Measurements from ENCODE around the gene KRT77. TPM values are rescaled to one million over a fixed set of nuclear protein-coding genes. Genes with fewer than 3 reads are reported as not detected.

Gene KRT77
- total RNA-seq, 1 donor from 2014 or later: not detected

DNA sequence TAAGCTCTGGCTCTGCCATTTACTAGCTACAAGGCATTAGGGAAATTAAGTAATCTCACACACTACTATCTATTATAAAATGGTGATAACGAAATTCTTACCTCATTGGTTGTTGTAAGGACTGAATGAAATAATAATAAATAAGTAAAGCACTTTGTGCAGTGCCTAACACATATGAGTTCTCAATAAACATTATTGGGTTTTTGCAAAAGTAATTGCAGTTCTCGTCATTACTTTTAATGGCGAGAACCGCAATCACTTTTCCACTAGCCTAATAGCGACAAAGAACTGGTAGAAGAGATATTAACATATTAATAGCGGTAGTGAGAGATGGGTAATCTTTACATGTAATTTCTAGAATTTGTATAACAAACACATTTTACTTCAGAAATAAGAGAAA lies 9.2 kb downstream of the KRT77 start:
- no peak for DNase-seq (ENCODE audit: low spot score)
- ATAC-seq: no peak

GRCh38 chr12:52693261-52693660 lies 10.1 kb downstream of the KRT77 start:
- ATAC-seq: no peak
- no peak for DNase-seq (ENCODE audit: low spot score)

- no peak for ATAC-seq
- DNase-seq (ENCODE audit: low spot score): no peak
These were observed 11.1 kb downstream of the KRT77 start for GRCh38 chr12:52692254-52692653.

- ATAC-seq (no peak), DNase-seq (ENCODE audit: low spot score) (no peak)
These were observed 11.5 kb downstream of the KRT77 start for GRCh38 chr12:52691841-52692150.

- DNase-seq (ENCODE audit: low spot score) (no peak), ATAC-seq (peak; percentile 32)
These were observed 12.1 kb downstream of the KRT77 start for GRCh38 chr12:52691076-52691840.

DNA sequence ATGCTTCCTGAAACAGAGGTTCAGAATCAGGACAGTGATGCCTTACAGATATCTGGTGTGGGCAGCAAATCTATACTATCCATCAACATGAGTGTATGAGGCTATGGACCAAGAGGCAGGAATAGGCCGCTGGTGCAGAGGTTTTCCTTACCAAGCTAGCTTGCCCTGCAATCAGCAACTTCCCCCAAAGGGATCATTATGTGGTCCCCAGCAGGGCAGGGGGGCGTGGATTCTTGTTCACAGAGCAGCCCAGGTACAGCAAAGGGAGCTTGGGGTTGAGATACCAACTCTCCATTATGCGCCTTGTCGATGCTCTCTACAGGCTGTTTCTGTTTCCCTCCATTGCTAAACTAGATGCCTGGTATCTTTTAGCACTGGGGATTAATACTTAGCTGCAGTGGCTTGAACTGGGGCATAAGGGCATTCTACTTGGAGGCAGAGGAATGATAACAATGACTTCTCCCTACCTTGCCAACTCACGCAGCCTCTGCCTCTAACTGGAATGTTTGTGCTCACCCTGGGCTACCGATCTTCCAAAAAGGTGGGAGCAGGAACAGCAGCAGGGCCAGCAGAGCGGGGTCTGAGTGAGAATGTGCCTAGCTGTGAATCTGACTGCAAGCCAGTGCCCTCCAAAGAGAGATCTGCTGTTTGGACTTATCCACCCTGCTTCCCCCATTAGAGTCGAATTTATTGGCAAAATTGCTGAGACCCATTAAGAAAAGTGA lies 12.8 kb downstream of the KRT77 start:
- DNase-seq (ENCODE audit: low spot score) (no peak), ATAC-seq (no peak)

DNA sequence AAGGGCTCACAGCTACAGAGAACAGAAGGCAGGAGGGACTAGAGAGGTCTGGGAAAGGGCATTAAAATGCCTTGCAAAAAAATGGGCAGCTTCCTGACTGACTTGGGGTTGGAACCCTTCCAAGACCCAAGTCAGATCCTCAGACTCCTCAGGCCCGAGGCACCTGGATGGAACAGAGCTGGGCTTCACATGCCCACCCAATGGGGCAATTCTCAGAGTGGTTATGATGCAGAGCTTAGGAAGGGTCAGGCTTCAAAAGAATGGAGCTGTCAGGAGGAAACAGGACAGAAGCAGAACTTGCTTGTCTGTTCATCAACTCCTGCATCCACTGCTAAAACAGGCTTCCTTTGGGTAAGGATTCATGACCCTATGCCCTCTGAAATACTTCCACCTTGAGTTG lies 13.4 kb downstream of the KRT77 start:
- DNase-seq (ENCODE audit: low spot score): no peak

DNA sequence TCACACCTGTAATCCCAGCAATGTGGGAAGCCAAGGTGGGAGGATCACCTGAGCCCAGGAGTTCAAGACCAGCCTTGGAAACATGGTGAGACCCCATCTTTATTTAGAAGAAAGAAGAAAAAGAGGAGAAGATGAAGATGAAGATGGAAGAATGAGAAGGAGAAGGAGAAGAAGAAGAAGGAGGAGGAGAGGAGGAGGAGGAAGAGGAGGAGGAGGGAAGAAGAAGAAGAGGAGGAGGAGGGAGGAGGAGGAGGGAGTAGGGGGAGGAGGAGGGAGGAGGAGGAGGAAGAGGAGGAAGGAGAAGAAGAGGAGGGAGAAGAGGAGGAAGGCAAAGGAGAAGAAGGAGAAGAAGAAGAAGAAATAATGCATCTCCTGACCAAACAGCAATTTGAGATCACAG lies 14.1 kb downstream of the KRT77 start:
- no peak for ATAC-seq

More for the DNA sequence above, 13.4 kb downstream of the KRT77 start:
- no peak for ATAC-seq

GRCh38 chr12:52688481-52688880 lies 14.8 kb downstream of the KRT77 start:
- ATAC-seq (no peak), DNase-seq (ENCODE audit: low spot score) (no peak)

More for the DNA sequence above, 14.1 kb downstream of the KRT77 start:
- no peak for DNase-seq (ENCODE audit: low spot score)

DNA sequence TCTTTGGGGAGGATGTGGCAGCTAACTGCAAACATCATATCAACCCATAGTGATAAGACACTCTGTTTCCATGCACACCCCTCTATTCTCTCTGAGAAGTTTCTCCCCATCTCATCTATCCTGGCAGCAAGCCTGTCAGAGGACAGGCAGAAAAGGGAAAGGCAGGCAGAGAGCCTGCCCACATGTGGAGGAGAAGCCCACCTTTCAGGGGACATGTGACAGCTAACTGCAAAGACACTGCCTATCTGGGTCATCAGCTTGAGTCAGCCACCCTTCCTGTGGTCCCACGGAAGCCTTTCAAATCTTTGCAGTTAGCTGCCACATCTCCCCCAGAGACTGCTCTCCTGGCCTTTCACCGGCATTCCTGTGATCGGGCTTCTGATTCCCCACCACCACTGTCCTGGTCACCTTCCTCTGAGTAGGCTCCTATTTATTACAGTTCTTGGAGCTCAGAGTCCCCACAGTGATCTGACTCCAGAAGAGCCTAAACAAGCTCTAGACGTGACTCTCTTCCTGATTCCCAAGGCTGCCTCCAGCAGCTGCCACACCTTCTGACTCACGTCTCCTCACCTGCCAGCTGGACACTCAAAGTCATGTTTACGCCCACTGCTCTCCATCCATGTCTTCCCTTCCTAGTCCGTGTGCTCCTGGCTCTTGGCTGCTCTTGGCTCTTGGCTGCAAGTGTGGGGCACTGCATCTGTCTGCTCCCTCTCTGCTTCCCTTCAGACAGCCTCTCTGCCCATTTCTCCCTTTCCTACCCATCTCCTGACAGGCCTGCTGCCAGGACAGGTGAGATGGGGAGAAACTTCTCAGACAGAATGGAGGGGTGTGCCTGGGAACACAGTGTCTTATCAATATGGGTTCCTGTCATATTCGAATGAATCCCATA lies 15.6 kb downstream of the KRT77 start:
- DNase-seq (ENCODE audit: low spot score) (no peak), ATAC-seq (no peak)

GRCh38 chr12:52686756-52687487 lies 16.4 kb downstream of the KRT77 start:
- ATAC-seq (no peak), DNase-seq (ENCODE audit: low spot score) (no peak)

DNA sequence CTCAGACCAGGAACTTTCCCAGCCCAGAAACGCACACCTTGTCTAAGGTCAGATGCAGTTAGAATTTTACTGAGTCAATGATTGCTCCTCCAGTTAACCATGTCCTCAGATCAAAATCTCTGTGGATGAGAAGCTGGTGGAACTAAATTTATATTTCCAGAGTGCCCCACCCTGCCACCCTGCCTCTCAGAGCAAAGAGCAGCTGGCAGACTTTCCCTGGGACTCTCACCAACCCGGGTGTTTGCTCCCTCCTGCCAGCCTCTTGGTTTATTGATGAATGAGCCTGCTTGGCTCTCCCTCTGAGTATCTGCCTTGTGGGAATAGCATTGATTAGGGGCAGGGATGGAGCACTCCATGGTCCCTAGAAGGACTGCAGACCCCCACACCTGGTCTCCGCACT lies 17.3 kb downstream of the KRT77 start:
- ATAC-seq: no peak
- DNase-seq (ENCODE audit: low spot score): no peak

- ATAC-seq (no peak), DNase-seq (ENCODE audit: low spot score) (no peak)
These were observed 17.9 kb downstream of the KRT77 start for GRCh38 chr12:52685406-52685890.

DNA sequence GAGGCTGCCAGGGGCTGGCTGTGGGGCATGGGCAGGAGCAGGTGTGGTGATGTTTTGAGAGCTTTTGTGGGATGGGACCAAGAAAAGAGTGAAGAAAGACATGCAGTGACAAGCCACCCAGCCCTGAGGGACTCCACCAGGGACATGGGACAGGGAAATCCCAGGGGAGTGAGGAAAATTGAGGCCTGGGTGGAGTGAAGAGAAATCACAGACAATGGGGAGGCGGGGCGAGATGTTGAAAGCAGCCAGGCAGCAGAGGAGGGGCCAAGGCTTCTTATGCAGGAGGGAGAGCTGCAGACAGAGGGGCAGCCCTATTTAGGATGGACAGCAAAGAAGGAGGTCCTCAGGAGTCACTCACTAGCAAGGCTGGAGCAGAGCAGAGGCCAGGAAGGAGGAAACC lies 18.9 kb downstream of the KRT77 start:
- ATAC-seq: no peak

DNA sequence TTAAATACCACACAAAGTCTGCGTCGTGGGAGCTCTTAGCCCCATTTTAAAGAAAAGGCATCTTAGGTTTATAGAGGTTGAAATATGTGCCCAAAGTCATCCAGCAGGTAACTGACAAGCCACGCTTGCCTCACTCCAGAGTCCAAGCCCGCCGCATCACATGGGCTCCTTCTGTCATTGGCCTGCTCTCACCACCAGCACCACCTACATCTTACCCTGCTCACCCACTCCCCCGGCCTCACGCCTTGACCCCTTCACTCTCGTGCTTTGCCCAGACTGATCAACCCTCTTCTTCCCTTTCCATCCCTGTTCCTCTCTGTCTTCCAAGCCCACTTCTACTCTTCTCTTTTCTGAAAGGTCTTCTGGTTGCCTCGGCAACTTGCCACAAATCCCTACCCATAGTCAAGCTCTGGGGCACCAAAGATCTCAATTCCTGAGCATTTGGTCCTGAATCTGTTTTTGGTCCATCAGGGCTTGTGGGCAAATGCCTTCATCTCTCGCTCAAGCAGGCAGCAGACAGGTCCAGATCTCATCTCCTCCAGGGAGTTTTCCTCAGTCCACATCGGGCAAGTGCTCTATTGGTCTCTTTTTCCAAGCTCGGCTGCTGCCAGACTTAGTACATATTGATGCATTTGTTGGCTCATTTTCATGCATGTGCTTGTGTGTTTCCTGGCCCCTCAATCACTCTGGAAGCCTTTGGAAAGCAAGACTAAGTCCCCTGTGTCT lies 19.6 kb downstream of the KRT77 start:
- DNase-seq (ENCODE audit: low spot score) (no peak), ATAC-seq (no peak)

More for the DNA sequence above, 18.9 kb downstream of the KRT77 start:
- DNase-seq (ENCODE audit: low spot score): no peak

DNA sequence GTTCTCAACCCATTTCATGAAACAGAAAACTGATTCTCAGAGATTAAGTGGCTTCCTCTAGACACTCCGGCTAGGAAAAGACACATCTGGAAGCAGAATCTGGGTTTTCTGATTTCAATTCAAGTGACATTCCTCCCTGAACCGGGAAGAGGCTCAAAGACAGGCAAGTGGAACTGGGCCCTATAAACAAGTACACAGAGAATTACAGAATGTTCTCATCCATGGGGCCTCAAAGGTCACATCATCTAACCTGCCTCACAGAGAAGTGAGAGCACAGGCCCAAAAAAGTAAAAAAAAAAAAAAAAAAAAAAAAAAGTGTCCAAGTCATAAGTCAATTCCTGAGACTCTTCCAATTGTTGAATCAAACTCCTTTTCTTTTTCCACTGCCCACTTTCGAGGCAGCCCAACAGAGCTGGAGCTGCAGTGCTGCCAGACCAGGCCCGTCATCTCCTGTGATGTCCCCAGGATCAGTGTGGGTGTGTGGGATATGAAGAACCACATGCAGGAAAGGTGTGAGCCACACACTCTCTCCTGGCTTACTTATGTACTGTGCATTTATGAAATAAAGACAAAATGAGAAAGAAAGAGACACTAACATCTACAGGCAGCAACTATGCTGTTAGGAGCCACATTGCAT lies 20.3 kb downstream of the KRT77 start:
- DNase-seq (ENCODE audit: low spot score) (no peak), ATAC-seq (no peak)

- no peak for ATAC-seq
- DNase-seq (ENCODE audit: low spot score): no peak
These were observed 21.0 kb downstream of the KRT77 start for GRCh38 chr12:52682381-52682660.

DNA sequence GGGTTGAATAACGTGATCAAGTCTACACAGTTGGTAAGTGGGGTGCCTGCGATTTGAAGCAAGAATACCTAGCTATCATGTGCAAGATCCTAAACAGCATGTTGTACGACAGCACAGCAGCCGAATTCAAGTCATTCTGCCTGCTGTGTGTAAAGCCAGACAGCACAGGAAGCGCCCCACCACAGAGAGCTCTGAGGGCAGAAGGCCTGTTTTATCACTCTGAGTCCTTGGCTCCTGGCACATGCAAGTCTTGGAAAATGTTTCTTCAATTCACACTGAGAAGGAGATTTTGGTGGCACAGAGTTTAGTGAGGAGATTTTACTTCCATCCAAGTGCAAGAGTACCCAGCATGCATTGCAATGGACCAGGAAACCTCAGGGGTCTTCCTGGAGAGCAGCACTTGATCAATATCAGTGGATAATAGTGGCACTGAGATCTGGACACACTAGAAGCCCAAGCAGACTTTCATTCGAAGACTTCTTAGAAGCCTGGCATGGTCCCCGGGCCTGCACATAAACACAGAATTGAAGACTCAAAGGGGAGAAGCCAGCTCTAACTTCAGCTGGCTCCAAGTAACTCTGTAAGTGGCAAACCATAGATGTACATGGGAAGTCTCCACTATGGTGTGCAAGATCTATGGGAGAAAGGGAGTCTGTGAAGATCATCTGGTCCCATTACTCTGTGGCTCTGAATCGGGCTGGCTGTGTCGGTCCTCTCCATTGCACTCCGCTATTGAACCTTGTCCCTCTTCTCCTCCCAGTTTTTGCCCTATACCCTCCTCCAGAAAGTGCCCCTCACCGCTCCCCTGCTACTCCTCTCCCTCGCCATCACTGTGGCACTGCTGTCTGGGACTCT lies 21.6 kb downstream of the KRT77 start:
- no peak for ATAC-seq
- DNase-seq (ENCODE audit: low spot score): no peak

DNA sequence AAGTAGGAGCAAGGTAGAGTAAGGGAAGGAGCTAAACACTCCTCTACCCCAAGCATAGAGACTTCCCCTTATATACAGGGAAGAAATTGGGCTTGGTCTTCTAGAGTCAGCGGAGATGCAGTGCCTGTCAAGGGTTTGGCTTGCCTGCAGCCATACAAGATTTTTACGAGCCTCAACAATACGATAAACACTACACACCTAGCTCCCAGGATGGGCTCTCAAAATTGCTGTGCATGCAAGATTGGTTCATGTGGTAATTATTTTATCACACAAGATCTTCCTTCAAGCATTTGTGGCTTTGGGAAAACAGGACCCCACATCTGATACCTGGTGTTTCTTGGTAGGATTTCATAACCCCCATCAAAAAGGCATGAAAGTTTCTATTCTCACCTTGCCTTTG lies 23.0 kb downstream of the KRT77 start, which contains the start of gene KRT1:
Gene KRT1 (minus strand): TSS at position 45 of the 400 bp plus-strand sequence. CDS start 59 bp downstream, outside the sequence.
- DNase-seq (ENCODE audit: low spot score) (no peak), ATAC-seq (no peak)

Data from left lobe of liver (tissue), 2 donors.